Measurements from ENCODE around the gene RPS17. TPM values are rescaled to one million over a fixed set of nuclear protein-coding genes. Genes with fewer than 3 reads are reported as not detected.

The RPS17 gene
- total and polyA plus RNA-seq, 2 donors from 2014 or later: 1,125 to 2,465 TPM

Other genes starting within 250 kb of the RPS17 start
- 2.5 TPM for gene GOLGA6L10, start 191.0 kb downstream of the RPS17 start, total RNA-seq
- gene GOLGA6L10, start 191.0 kb downstream of the RPS17 start, polyA plus RNA-seq (ENCODE audit: insufficient read depth, low read depth, low replicate concordance): 0.45 TPM
- gene GOLGA6L9, start 110.6 kb downstream of the RPS17 start, total RNA-seq: 2.9 TPM
- gene GOLGA6L9, start 110.6 kb downstream of the RPS17 start, polyA plus RNA-seq (ENCODE audit: insufficient read depth, low read depth, low replicate concordance): 1.3 TPM
- gene CPEB1, start 106.9 kb upstream of the RPS17 start, total RNA-seq: 1.4 TPM
- 1.6 TPM for gene CPEB1, start 106.9 kb upstream of the RPS17 start, polyA plus RNA-seq (ENCODE audit: insufficient read depth, low read depth, low replicate concordance)
- gene AP3B2, start 169.4 kb upstream of the RPS17 start, total RNA-seq: 4.7 TPM
- 1.8 TPM for gene AP3B2, start 169.4 kb upstream of the RPS17 start, polyA plus RNA-seq (ENCODE audit: insufficient read depth, low read depth, low replicate concordance)

Data from kidney (tissue), 2 donors.